Inferior parietal cortex (tissue), 1 donor: ENCODE data around the gene SLC35F3.
A peak's percentile ranks its signal among the peaks of the same experiment; 100 is the strongest.
"Not testable (repeated sequence)": the region's sequence is repeated elsewhere in the genome, so short reads cannot be mapped to it uniquely, and the experiment has no call there.

Experiments
- DNase-seq: peaks from one replicate; pipeline ENCODE4 v3.0.0-alpha.2; 2016; ENCODE audit errors: extremely low spot score

SLC35F3 gene

GRCh38 chr1:233904633-233905415 lies at the start of gene SLC35F3:
TSS of gene SLC35F3 (plus strand) at chr1:233904676.
- no peak for DNase-seq

- no peak for DNase-seq
These were observed 45.0 kb upstream of the SLC35F3 start for GRCh38 chr1:233859446-233859845.

DNA sequence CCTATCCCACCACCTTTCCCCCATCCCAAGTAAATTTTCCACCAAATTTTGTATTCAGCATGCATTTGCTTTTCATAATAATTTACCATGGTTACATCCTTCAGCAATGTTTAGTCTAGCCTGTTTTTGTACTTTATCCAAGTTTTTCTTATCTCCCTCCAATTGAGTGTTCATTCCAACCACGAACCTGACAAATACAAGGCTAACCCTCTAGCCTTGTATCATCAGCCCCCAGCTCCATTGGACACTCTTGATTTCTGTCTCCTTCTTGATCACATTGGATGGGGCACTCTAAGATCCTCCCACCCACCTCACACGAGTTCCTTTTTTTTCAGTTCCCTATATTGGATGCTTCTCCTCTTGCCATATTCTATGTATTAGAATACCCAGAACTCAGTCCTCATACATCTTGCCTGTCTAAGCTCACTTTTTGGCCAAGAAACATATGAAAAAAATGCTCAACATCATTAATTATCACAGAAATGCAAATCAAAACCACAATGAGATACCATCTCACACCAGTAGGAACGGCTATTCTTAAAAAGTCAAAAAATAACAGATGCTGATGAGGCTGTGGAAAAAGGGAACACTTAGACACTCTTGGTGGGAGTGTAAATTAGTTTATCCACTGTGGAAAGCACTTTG lies 40.5 kb upstream of the SLC35F3 start:
- no peak for DNase-seq

DNA sequence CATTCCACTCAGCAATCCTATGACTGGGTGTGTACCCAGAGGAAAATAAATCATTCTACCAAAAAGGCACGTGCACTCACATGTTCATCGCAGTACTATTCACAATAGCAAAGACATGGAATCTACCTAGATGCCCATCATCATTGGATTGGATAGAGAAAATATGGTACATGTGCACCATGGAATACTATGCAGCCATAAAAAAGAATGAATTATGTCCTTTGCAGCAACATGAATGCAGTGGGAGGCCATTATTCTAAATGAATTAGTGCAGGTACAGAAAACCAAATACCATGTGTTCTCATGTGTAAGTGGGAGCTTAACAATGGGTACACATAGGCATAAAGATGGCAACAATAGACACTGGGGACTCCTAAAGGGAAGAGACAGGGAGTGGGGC lies 39.9 kb upstream of the SLC35F3 start:
- no peak for DNase-seq

DNA sequence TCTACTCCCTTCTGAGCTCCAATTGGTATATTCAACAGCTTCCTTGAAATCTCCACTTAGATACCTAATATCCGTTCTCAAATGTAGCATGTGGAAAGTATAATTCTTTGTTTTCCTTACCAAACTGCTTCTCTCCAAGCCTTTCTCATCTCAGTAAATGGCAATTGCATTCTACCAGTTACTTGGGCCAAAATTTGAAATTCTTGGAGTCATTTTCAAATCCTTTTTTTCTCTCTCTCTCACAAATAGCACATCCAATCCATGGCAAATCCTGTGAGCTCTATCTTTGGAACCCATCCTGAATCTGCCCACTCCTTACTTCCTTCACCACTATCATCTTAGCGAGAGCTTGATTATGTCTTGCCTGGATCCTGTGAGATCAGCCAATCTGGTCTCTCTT lies 39.3 kb upstream of the SLC35F3 start:
- peak; percentile 51 for DNase-seq

- DNase-seq = no peak
These were observed 38.6 kb upstream of the SLC35F3 start for GRCh38 chr1:233865902-233866301.

DNA sequence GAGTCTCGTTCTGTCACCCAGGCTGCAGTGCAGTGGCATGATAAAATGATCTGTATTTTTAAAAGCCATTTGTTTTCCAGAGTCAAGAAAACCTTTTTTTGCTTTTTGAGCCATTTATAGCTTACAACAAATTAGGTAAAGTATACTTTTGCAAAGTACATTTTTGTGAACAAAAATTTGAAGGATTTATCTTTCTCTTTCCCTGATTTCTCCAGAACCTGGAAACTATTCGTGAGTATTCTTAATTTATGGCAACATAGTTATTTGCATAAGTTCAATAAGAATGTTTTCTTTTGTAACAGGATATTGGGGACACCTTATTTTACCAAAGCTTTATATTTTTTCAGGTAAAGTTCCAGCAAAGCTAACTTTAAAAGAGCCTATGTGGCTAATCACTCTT lies 37.4 kb upstream of the SLC35F3 start:
- no peak for DNase-seq

DNA sequence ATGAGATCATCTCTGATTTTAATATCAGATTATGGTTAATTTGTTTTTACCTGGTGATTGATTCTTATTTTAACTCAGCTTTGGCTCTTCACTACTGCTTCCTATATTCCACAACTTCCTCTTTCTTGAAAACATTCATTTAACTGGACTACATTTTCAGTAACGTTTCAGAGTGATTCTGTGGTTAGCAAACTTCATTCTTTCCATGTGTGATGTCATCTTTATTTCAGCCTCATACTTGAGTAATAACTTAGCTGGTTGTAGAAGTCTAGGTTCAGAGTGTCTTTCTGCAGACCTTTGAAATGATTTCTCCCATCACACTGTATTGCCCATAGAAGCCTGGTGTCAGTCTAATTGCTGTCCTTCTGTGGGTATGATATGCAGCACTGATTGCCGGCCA lies 36.0 kb upstream of the SLC35F3 start:
- DNase-seq = no peak

GRCh38 chr1:233869680-233870079 lies 34.8 kb upstream of the SLC35F3 start:
- DNase-seq = no peak

GRCh38 chr1:233873666-233874065 lies 30.8 kb upstream of the SLC35F3 start:
- no peak for DNase-seq

DNA sequence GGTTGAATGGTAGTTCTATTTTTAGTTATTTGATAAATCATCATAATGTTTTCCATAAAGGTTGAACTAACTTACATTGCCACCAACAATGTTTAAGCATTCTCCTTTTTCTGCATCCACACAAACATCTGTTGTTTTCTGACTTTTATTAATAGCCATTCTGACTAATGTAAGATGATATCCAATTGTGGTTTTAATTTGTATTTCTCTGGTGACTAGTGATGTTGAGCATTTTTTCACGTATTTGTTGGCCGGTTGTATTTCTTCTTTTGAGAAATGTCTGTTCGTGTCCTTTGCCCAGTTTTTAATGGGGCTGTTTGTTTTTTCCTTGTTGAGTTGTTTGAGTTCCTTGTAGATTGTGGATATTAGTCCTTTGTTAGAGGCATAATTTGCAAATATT lies 24.6 kb upstream of the SLC35F3 start:
- no peak for DNase-seq

GRCh38 chr1:233883671-233884070 lies 20.8 kb upstream of the SLC35F3 start:
- DNase-seq = no peak

GRCh38 chr1:233884461-233885151 lies 19.9 kb upstream of the SLC35F3 start:
- DNase-seq = no peak

- DNase-seq = no peak
These were observed 19.1 kb upstream of the SLC35F3 start for GRCh38 chr1:233885196-233885920.

- DNase-seq = not testable (repeated sequence)
These were observed 13.3 kb upstream of the SLC35F3 start for GRCh38 chr1:233891151-233891550.

GRCh38 chr1:233897325-233898162 lies 6.9 kb upstream of the SLC35F3 start:
- DNase-seq = no peak

DNA sequence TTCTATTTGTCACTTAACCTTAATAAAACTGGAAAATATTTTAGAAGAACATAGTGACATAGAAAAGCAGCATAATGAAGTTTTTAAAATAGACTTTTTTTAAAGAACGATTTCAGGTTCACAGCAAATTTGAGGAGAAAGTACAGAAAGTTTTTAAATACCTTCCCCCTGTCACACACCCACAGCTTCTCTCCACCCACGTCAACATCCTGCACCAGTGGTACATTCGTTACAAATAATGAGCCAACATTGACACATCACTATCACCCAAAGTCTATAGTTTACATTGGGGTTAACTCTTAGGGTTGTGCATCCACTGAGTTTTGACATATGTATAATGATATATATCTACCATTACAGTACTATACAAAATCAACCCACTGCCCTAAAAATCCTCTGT lies 3.0 kb upstream of the SLC35F3 start:
- DNase-seq = no peak

GRCh38 chr1:233905416-233906051 lies 1.1 kb downstream of the SLC35F3 start:
- DNase-seq = no peak

DNA sequence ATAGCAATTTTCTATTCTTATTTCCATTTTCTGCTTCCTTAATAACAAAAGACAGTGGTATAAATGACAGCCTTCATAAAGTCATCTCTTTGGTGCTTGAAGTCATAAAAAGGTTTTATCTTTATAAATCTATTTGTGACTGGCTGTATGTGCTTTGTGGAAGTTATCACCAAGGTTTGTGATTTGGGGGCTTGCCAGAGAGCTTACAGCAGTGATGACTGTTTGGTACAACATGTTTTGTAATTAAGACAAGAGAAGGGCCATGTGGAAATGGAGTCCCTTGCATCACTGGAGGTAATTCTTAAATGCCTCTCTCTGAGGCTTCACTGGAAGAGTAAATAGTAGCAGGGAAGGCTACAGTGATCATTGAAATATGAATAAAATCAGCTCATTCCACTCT lies 2.7 kb downstream of the SLC35F3 start:
- DNase-seq = no peak

GRCh38 chr1:233908092-233908491 lies 3.6 kb downstream of the SLC35F3 start:
- DNase-seq = no peak

- no peak for DNase-seq
These were observed 4.7 kb downstream of the SLC35F3 start for GRCh38 chr1:233909195-233909594.
